ENCODE measurements around the gene MARK3. TPM values are rescaled to one million over a fixed set of nuclear protein-coding genes. Genes with fewer than 3 reads are reported as not detected.

MARK3 gene
- total RNA-seq, 4 donors from 2014 or later: 61.3 to 98.0 (median 78.8) TPM

- Histone ChIP-seq H3K27me3 (no peaks in the 10 kb centered on the region), H3K4me1 (no peaks in the 10 kb centered on the region), H3K36me3 (peaks cover 0 to 61% (median 27%) of the 10 kb centered on the region in 4 donors), H3K4me3 (no peak overlapping the region), H3K9me3 (no peaks in the 10 kb centered on the region), H3K27ac (no peak overlapping the region)
- in situ Hi-C loops (cut with MboI; ENCODE audit: low pct_ligation_motif_present in 1 of 4, low pct_unique_long_range_greater_than_20kb in 1 of 4, low sequenced_read_pairs in 3 of 4) (no loop called here), intact Hi-C loops (cut with DNase I; ENCODE audit: low total_unique reads) (no loop called here)
- no peak for DNase-seq
- 70 to 71% methylated on average over 3 of the region's 3 CpGs for WGBS, 2 donors (ENCODE audit: low coverage in 1 of 2)
- TF ChIP-seq EP300 (IDR thresholded peaks at IDR 0.05; ENCODE audit: low read depth) (no peak), CTCF (IDR thresholded peaks at IDR 0.05) (no peak), POLR2AphosphoS5 (IDR thresholded peaks at IDR 0.05) (no peak), POLR2A (IDR thresholded peaks at IDR 0.05) (no peak)
Measured at GRCh38 chr14:103480595-103480994, 95.4 kb downstream of the MARK3 start.

- DNase-seq: no peak
- Histone ChIP-seq H3K27me3 (no peaks in the 10 kb centered on the region), H3K9me3 (no peaks in the 10 kb centered on the region), H3K36me3 (peaks cover 0 to 45% (median 19%) of the 10 kb centered on the region in 4 donors), H3K4me3 (no peak overlapping the region), H3K4me1 (no peaks in the 10 kb centered on the region), H3K27ac (no peak overlapping the region)
- intact Hi-C loops (cut with DNase I; ENCODE audit: low total_unique reads): no loop called here
- WGBS, 2 donors (ENCODE audit: low coverage in 1 of 2): 53 to 65% methylated on average over 5 of the region's 5 CpGs
- TF ChIP-seq CTCF (IDR thresholded peaks at IDR 0.05): no peak
- no peak for TF ChIP-seq EP300 (IDR thresholded peaks at IDR 0.05; ENCODE audit: low read depth)
- no peak for TF ChIP-seq POLR2AphosphoS5 (IDR thresholded peaks at IDR 0.05)
- no peak for TF ChIP-seq POLR2A (IDR thresholded peaks at IDR 0.05)
- in situ Hi-C loops (cut with MboI; ENCODE audit: low pct_ligation_motif_present in 1 of 4, low pct_unique_long_range_greater_than_20kb in 1 of 4, low sequenced_read_pairs in 3 of 4): no loop called here
Measured at GRCh38 chr14:103483600-103483999, 98.4 kb downstream of the MARK3 start.

- in situ Hi-C loops (cut with MboI; ENCODE audit: low pct_ligation_motif_present in 1 of 4, low pct_unique_long_range_greater_than_20kb in 1 of 4, low sequenced_read_pairs in 3 of 4) (no loop called here), intact Hi-C loops (cut with DNase I; ENCODE audit: low total_unique reads) (no loop called here)
- H3K27me3 ChIP-seq: no peaks in the 10 kb centered on the region
- no peak overlapping the region for H3K4me3 ChIP-seq
- 93 to 98% methylated on average over 2 of the region's 2 CpGs for WGBS, 2 donors (ENCODE audit: low coverage in 1 of 2)
- H3K9me3 ChIP-seq: no peaks in the 10 kb centered on the region
- peaks cover 0 to 42% (median 10%) of the 10 kb centered on the region in 4 donors for H3K36me3 ChIP-seq
- no peak for DNase-seq
- no peaks in the 10 kb centered on the region for H3K4me1 ChIP-seq
- H3K27ac ChIP-seq: no peak overlapping the region
- no peak for TF ChIP-seq POLR2A (IDR thresholded peaks at IDR 0.05)
- TF ChIP-seq CTCF (IDR thresholded peaks at IDR 0.05): no peak
- no peak for TF ChIP-seq POLR2AphosphoS5 (IDR thresholded peaks at IDR 0.05)
- TF ChIP-seq EP300 (IDR thresholded peaks at IDR 0.05; ENCODE audit: low read depth): no peak
Measured at GRCh38 chr14:103485504-103485903, 100.3 kb downstream of the MARK3 start.

GRCh38 chr14:103488071-103488470 lies 102.9 kb downstream of the MARK3 start:
- intact Hi-C loops (cut with DNase I; ENCODE audit: low total_unique reads): no loop called here
- H3K9me3 ChIP-seq: no peaks in the 10 kb centered on the region
- no peak for TF ChIP-seq POLR2A (IDR thresholded peaks at IDR 0.05)
- TF ChIP-seq CTCF (IDR thresholded peaks at IDR 0.05): no peak
- TF ChIP-seq POLR2AphosphoS5 (IDR thresholded peaks at IDR 0.05): no peak
- TF ChIP-seq EP300 (IDR thresholded peaks at IDR 0.05; ENCODE audit: low read depth): no peak
- no peak overlapping the region for H3K27ac ChIP-seq
- no peak overlapping the region for H3K4me3 ChIP-seq
- WGBS, 2 donors (ENCODE audit: low coverage in 1 of 2): 86 to 90% methylated on average over 2 to 6 of the region's 6 CpGs
- no peaks in the 10 kb centered on the region for H3K4me1 ChIP-seq
- in situ Hi-C loops (cut with MboI; ENCODE audit: low pct_ligation_motif_present in 1 of 4, low pct_unique_long_range_greater_than_20kb in 1 of 4, low sequenced_read_pairs in 3 of 4): no loop called here
- no peaks in the 10 kb centered on the region for H3K27me3 ChIP-seq
- DNase-seq: no peak
- peaks cover 0 to 29% (median 11%) of the 10 kb centered on the region in 4 donors for H3K36me3 ChIP-seq
